ENCODE results near the gene CNTLN.
"Not testable (repeated sequence)": the region's sequence is repeated elsewhere in the genome, so short reads cannot be mapped to it uniquely, and the experiment has no call there.

Gene CNTLN

GRCh38 chr9:17526726-17527125 lies 391.9 kb downstream of the CNTLN start:
- DNase-seq; in situ Hi-C loops (cut with HindIII; ENCODE audit: low pct_ligation_motif_present, low pct_unique_long_range_greater_than_20kb, low sequenced_read_pairs): not testable (repeated sequence)

GRCh38 chr9:17528859-17529258 lies 394.0 kb downstream of the CNTLN start:
- in situ Hi-C loops (cut with HindIII; ENCODE audit: low pct_ligation_motif_present, low pct_unique_long_range_greater_than_20kb, low sequenced_read_pairs) = no loop called here

GRCh38 chr9:17531642-17532254 lies 396.9 kb downstream of the CNTLN start:
- in situ Hi-C loops (cut with HindIII; ENCODE audit: low pct_ligation_motif_present, low pct_unique_long_range_greater_than_20kb, low sequenced_read_pairs) = no loop called here

More at GRCh38 chr9:17528859-17529258, 394.0 kb downstream of the CNTLN start:
- DNase-seq = peak; percentile 19

GRCh38 chr9:17532461-17532860 lies 397.6 kb downstream of the CNTLN start:
- DNase-seq = no peak
- in situ Hi-C loops (cut with HindIII; ENCODE audit: low pct_ligation_motif_present, low pct_unique_long_range_greater_than_20kb, low sequenced_read_pairs) = no loop called here

More at GRCh38 chr9:17531642-17532254, 396.9 kb downstream of the CNTLN start:
- peak; percentile 57 for DNase-seq

- DNase-seq = no peak
- in situ Hi-C loops (cut with HindIII; ENCODE audit: low pct_ligation_motif_present, low pct_unique_long_range_greater_than_20kb, low sequenced_read_pairs) = no loop called here
Measured at GRCh38 chr9:17535176-17535575, 400.3 kb downstream of the CNTLN start.

DNA sequence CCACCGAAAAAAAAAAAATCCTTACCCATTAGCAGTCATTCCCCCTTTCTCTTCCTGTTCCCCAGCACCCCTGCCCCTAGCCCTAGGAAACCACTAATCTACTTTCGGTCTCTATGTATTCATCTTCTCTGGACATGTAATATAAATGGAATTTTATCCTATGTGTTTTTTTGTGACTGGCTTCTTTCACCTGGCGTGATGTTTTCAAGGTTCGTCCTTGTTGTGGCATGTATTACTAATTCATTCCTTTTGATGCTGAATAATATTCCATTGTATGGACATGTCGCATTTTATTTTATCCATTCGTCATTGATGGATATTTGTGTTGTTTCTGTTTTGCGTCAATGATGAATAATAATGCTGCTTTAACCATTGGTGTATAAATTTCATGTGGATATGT lies 401.2 kb downstream of the CNTLN start:
- in situ Hi-C loops (cut with HindIII; ENCODE audit: low pct_ligation_motif_present, low pct_unique_long_range_greater_than_20kb, low sequenced_read_pairs) = no loop called here

GRCh38 chr9:17551023-17551422 lies 416.2 kb downstream of the CNTLN start:
- in situ Hi-C loops (cut with HindIII; ENCODE audit: low pct_ligation_motif_present, low pct_unique_long_range_greater_than_20kb, low sequenced_read_pairs) = no loop called here
- DNase-seq = no peak

More for the DNA sequence above, 401.2 kb downstream of the CNTLN start:
- no peak for DNase-seq

Measured in ACHN (cell line).